GM12801 (cell line): ENCODE data around the gene PDSS2.

Experiments used
- CTCF ChIP-seq: IDR thresholded peaks from one replicate; pipeline ENCODE4 v1.5.1; 2011; ENCODE audit warnings: control low read depth; ENCODE audit not compliant: insufficient read length; ENCODE audit errors: extremely low read depth

PDSS2 gene

GRCh38 chr6:107154131-107154800 lies 305.1 kb downstream of the PDSS2 start:
- TF ChIP-seq CTCF = no peak

GRCh38 chr6:107152638-107153430 lies 306.5 kb downstream of the PDSS2 start:
- no peak for TF ChIP-seq CTCF

GRCh38 chr6:107144666-107145065 lies 314.7 kb downstream of the PDSS2 start:
- TF ChIP-seq CTCF = no peak

- no peak for TF ChIP-seq CTCF
These were observed 315.4 kb downstream of the PDSS2 start for GRCh38 chr6:107144014-107144413.

- no peak for TF ChIP-seq CTCF
These were observed 318.8 kb downstream of the PDSS2 start for GRCh38 chr6:107140581-107140980.

GRCh38 chr6:107132330-107132954 lies 326.9 kb downstream of the PDSS2 start:
- no peak for TF ChIP-seq CTCF

GRCh38 chr6:107129370-107129925 lies 329.9 kb downstream of the PDSS2 start:
- no peak for TF ChIP-seq CTCF
